G401 (cell line): ENCODE results near the gene ESCO1. TPM values are rescaled to one million over a fixed set of nuclear protein-coding genes. Genes with fewer than 3 reads are reported as not detected.
A peak's percentile ranks its signal among the peaks of the same experiment; 100 is the strongest.

Experiments
- DNase-seq: peaks from one replicate; pipeline ENCODE4 v3.0.0-alpha.2; 2015; ENCODE audit warnings: low spot score
- in situ Hi-C: cut with HindIII; loops from 2 replicates; pipeline ENCODE4 v1.10.0; 2016; ENCODE audit warnings: low sequenced_read_pairs, mixed read lengths
- total RNA-seq: library from RNA; depleted of rRNA; stranded (reverse); fragments of >200 nt; shearing (Covaris generic); gene quantifications from 2 replicates; pipeline ENCODE4 v1.2.3, GENCODE V29; 2014; rRNA removed

ESCO1 gene
- total RNA-seq, 1 experiment from 2014 or later: 27.9 TPM

DNA sequence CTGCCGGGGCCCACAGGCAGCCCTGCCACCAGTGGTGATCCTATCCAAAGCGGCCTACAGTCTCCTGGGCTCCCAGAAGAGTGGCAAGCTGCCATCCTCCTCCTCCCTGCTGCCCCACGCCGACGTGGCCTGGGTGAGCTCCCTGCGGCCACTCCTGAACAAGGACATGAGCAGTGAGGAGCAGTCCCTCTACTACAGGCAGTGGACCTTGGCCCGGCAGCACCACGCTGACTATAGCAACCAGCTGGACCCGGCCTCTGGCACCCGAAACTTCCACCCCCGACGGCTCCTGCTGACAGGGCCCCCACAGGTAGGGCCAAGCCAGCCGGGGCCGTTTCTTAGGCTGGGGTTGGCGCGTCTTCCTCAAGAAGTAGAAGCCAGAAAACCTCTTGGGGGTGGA lies 100.5 kb downstream of the ESCO1 start:
- no peak for DNase-seq
- in situ Hi-C loops: no loop called here

DNA sequence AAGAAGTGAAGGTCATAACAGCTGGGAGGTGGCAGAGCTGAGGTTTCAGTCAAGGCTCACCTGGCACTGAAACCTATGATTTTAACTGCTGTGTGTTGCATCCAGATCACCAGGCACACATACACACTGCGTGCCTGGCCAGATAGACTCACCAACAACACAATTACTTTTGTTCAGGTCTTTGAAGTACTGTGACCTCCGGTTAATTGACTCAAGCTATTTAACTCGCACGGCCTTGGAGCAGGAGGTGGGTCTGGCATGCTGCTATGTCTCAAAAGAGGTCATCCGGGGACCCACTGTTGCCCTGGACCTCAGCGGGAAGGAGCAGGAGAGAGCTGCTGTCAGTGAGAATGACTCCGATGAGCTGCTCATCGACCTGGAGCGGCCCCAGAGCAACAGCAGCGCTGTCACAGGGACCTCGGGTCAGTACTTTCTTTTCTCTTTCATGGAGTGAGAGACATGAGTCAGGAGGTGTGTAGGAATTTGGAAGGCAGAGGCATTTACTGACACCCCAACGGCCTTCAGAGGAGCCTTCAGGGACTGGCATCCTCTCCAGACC lies 104.1 kb downstream of the ESCO1 start:
- DNase-seq: no peak
- in situ Hi-C loops: no loop called here

DNA sequence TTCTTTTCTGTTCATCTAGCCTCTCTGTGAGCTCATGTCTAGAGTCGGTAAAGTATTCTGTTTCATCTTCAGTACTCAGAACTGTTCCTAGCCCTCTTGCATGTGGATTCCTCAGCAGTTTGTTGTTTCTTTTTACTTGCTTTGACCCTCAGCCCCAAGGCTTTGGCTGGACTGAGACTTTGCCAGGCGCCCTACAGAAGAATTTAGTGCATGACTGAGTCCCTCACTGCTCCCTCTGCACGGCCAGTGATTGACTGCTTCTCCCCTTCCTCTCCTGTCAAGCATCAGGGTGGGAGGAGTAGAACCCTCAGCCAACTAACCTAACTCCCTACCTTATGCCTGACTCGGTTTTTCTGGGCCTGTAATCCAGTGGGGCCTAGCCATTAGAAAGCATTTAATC lies 109.8 kb downstream of the ESCO1 start:
- in situ Hi-C loops: no loop called here
- DNase-seq: peak; percentile 24

DNA sequence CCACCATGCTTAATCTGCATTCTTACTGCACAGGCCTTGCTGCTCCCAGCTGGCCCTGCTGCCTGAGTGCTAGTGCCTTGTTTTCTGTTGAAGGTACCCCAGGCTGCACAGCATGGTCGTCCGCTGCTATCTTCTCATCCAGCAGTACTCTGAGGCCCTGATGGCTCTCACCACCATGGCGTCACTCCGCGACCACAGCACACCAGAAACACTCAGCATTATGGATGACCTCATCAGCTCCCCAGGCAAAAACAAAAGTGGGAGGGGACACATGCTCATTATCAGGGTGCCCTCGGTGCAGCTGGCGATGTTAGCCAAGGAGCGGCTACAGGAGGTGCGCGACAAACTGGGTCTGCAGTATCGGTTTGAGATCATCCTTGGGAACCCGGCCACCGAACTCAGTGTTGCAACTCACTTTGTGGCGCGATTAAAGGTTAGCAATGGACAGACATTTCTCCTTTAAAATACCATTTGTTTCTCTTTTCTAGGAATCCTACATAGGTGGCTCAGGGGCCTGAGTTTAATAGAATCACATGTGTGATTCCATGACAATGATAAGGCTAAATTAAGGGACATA lies 110.5 kb downstream of the ESCO1 start:
- no peak for DNase-seq
- in situ Hi-C loops: no loop called here

DNA sequence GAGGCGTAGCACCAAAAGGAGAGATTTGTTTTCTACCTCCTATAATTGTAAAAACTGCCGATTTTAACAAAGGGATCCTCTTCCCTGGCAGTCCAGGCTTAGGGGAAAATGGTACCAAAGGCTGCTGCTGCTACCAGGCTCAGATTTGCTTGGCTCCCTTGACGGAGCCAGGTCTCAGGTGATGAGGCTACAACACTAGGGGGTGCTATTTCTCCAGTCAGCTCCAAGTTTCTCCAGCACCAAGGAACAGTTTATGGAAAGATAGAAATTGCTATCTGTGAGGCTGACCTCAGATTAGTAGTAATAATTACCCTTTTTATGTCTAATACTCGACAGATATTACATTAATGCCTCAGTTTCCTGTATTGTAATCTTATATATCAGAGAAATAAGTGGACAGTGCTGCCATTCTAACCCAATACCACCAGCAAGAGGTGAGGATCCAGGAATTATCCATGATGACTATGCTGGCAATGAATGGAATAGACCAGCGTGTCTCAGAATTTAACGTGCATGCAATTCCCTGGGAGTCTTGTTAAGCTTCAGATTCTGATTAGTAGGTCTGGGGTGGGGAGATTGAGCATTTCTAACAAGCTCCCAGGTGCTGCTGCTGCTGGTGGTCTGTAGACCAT lies 111.3 kb downstream of the ESCO1 start:
- in situ Hi-C loops: no loop called here

DNA sequence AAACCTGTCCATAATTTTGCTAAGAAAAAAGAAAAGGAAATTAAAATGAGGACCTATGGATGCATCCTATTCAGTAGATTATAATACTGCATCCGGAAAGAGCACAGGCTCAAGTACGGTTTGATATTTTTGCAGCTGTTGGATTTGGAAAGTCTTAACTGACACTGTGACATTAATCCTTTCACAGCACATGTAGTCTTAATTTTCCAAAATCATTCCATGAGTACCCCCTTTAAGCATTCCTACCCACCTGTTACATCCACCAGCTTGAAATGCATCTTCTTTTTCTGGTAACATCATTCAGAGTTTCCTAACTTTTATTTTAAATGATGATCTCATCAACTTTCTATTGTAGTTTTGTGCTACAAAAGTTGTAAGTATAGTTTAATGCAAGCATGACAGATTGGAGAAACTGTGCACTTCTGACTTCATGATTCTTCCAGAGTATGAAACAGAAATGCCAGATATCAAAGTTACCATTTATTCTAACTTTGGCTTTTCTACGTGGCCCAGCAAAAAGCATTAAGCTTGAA lies 113.5 kb downstream of the ESCO1 start:
- in situ Hi-C loops: no loop called here
- no peak for DNase-seq

More for the DNA sequence above, 111.3 kb downstream of the ESCO1 start:
- DNase-seq: peak; percentile 67

DNA sequence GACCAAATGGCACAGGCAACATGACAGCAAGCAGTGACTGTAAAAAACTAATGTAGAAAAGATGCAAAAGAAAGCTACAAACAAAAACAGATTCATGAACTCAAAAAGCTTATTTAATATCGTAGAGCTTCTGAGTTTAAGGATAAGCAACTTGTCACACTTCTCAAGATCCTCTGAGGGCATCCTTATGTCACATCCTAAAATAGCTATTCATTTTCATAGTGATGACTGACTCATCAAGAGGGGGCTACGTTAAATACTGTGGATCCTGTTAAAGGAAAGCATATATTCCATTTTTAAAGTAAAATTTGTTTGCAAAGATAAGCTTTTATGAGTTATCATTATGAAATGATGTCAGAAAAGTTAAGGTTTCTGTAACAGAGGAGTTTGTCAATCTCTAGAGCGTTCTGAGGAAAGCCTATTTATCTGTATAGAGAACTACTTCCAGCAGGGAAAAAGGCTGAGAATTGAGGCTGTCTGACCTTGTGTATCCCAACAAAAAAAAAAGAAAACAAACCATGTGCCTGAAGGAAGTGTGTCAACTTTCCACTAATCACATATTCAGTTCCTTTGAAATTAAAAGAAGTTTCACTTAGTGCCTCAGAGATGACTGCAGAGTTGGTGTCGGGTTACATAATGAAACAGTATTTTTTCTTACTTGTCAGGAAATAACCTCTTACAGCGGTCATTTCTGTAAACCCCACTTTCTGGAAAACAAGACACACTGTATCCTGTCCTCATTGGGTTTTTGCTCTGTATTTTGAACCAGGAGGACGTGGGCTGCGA lies 115.5 kb downstream of the ESCO1 start:
- DNase-seq: no peak
- in situ Hi-C loops: no loop called here

DNA sequence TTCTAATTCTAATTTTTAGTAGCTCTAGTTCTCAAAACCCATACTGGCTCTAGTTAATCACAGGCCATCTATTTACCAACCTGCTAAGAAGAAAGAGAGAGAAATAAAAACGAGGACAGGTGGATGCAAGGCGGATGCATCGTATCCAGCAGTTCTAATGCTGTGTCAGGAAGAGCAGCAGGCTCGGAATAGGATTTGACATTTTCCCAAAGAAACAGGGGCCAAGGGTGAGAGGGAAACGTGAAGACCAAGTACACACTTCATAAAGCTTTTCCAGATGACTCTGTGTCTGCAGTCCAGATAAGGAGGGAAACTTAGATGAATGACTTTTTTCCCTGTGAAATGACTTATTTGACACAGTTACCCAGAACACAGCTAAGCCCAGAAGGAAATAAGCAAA lies 117.5 kb downstream of the ESCO1 start:
- in situ Hi-C loops: no loop called here
- DNase-seq: no peak

DNA sequence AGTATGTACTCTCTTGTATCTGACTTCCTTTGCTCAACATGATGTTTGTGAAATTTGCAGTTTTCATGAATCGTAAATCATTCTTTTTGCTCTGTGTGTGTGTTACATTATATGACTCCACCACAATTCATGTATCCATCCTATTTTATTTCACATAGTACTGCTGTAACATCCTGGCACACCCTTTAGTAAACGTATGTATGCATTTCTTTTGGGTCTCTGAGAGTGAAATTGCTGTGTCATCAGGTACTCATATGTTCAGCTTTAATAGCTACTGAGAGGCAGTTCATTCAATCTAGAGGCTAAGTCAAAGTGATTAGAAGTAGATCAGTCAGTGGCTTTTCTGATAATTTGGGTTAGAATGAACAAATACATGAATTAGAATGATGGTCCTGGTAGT lies 118.8 kb downstream of the ESCO1 start:
- in situ Hi-C loops: no loop called here
- no peak for DNase-seq

DNA sequence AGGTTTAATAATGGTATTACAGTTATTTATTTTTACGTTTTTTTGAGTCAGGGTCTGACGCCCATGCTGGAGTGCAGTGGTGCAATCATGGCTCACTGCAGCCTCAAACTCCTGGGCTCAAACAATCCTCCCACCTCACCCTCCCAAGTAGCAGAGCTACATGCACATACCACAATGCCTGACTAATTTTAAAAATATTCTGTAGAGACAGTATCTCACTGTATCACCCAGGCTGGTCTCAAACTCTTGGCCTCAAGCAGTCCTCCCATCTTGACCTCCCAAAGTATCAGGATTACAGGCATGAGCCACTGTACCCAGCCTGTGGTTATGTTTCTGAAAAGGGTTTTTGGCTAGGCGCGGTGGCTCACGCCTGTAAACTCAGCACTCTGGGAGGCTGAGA lies 120.8 kb downstream of the ESCO1 start:
- DNase-seq: no peak
- in situ Hi-C loops: no loop called here

Other genes starting within 250 kb of the ESCO1 start
- 20.4 and 33.5 TPM in 2 replicates for gene SNRPD1, start 11.6 kb upstream of the ESCO1 start, total RNA-seq
- 31.2 and 31.3 TPM in 2 replicates for gene ABHD3, start 104.1 kb upstream of the ESCO1 start, total RNA-seq
- gene MIB1, start 140.1 kb upstream of the ESCO1 start, total RNA-seq: 36.1 and 66.7 TPM in 2 replicates